ENCODE measurements around the gene FEN1. TPM values are rescaled to one million over a fixed set of nuclear protein-coding genes. Genes with fewer than 3 reads are reported as not detected.

FEN1 gene
- total RNA-seq, 2 experiments from 2014 or later: 109 to 114 TPM

- intact Hi-C loops (cut with micrococcal nuclease): no loop called here
- TF ChIP-seq CTCF (IDR thresholded peaks at IDR 0.05): no peak
- Mint-ChIP-seq H3K4me3 (no peak overlapping the region), H3K27ac (no peak overlapping the region), H3K4me1 (ENCODE audit: low read depth) (peaks cover 4% of the 10 kb centered on the region), H3K36me3 (ENCODE audit: low read depth) (no peaks in the 10 kb centered on the region), H3K27me3 (peaks cover 32% of the 10 kb centered on the region), H3K9me3 (no peaks in the 10 kb centered on the region)
- ChIA-PET POLR2A (no interaction called here), CTCF (interaction anchor here (0.7 to 1.9 kb wide), 9 partner anchors 9 to 358 kb away, joined by 3 to 10 read pairs (median 3); partner anchors contain the start of genes FEN1 and TMEM258)
- DNase-seq (no peak), ATAC-seq (no peak)
These were observed 43.0 kb upstream of the FEN1 start for GRCh38 chr11:61749591-61750217.

- peaks cover 8% of the 10 kb centered on the region for H3K4me1 Mint-ChIP-seq (ENCODE audit: low read depth)
- H3K27ac Mint-ChIP-seq: no peak overlapping the region
- no peaks in the 10 kb centered on the region for H3K9me3 Mint-ChIP-seq
- ATAC-seq (no peak), DNase-seq (no peak)
- H3K4me3 Mint-ChIP-seq: no peak overlapping the region
- intact Hi-C loops (cut with micrococcal nuclease): no loop called here
- H3K36me3 Mint-ChIP-seq (ENCODE audit: low read depth): no peaks in the 10 kb centered on the region
- no peak for TF ChIP-seq CTCF (IDR thresholded peaks at IDR 0.05)
- CTCF ChIA-PET: interaction anchor here (0.7 to 1.9 kb wide), 7 partner anchors 17 to 67 kb away, joined by 3 to 7 read pairs (median 4); no protein-coding TSS in a partner anchor
- POLR2A ChIA-PET: no interaction called here
- peaks cover 32% of the 10 kb centered on the region for H3K27me3 Mint-ChIP-seq
These were observed 42.0 kb upstream of the FEN1 start for GRCh38 chr11:61750631-61751273.

GRCh38 chr11:61751384-61751783 is 41.3 kb upstream of the FEN1 start:
- DNase-seq (no peak), ATAC-seq (no peak)
- ChIA-PET POLR2A (no interaction called here), CTCF (interaction anchor here (0.7 to 1.9 kb wide), 7 partner anchors 18 to 68 kb away, joined by 3 to 7 read pairs (median 4); no protein-coding TSS in a partner anchor)
- peaks cover 32% of the 10 kb centered on the region for H3K27me3 Mint-ChIP-seq
- intact Hi-C loops (cut with micrococcal nuclease): no loop called here
- no peaks in the 10 kb centered on the region for H3K36me3 Mint-ChIP-seq (ENCODE audit: low read depth)
- H3K4me3 Mint-ChIP-seq: no peak overlapping the region
- no peaks in the 10 kb centered on the region for H3K9me3 Mint-ChIP-seq
- no peak for TF ChIP-seq CTCF (IDR thresholded peaks at IDR 0.05)
- no peak overlapping the region for H3K27ac Mint-ChIP-seq
- peaks cover 13% of the 10 kb centered on the region for H3K4me1 Mint-ChIP-seq (ENCODE audit: low read depth)

DNA sequence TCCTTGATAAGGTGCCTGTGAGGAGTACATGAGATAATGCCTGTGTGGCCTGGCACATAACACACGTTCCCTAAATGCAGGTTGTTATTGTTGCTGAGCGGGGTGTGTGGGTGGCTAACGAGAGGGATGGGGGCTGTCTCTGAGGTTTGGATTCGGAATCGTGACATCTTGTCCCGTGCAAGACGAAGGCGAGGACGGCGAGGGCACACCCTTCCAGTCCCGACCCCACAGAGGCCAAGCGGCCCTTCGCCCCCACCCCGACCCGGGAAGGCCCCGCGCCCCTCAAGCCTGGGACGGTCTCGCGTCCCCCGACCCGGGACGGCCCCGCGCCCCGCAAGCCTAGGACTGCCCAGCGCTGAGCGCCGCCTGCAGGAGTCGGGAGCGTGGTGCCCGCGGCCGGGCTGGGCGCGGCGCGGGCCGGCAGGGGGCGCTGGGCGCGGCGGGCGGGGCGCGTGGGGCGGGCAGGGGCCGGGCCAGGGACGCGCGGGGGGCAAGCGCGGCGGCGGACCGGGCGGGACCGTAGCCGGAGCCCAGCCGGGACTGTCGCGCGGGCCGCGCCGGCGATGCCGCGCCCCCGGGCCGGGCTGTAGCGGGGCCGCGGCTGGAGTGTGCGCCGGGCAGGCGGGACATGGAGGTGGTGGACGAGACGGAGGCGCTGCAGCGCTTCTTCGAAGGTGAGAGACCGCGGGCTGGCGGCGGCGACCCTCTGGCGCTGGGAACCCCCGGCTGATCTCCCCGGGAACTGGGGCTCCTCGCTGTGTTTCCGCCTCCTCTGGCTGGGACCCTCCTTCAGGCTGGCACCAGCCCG is 40.4 kb upstream of the FEN1 start, which contains the start of gene MYRF:
Gene MYRF, plus strand, starts transcription at position 520 of the 808 bp plus-strand sequence. Its CDS starts 109 bp downstream, at position 629.
- H3K4me1 Mint-ChIP-seq (ENCODE audit: low read depth): peaks cover 21% of the 10 kb centered on the region
- ChIA-PET POLR2A (interaction anchor here (0.9 kb wide), 1 partner anchor 23 kb away, joined by 3 read pairs; no protein-coding TSS in a partner anchor), CTCF (interaction anchor here (0.9 to 1.9 kb wide), 6 partner anchors 10 to 45 kb away, joined by 3 to 7 read pairs (median 4); no protein-coding TSS in a partner anchor)
- H3K9me3 Mint-ChIP-seq: no peaks in the 10 kb centered on the region
- intact Hi-C loops (cut with micrococcal nuclease): no loop called here
- H3K36me3 Mint-ChIP-seq (ENCODE audit: low read depth): no peaks in the 10 kb centered on the region
- TF ChIP-seq CTCF (IDR thresholded peaks at IDR 0.05): peak; percentile 55
- peaks cover 32% of the 10 kb centered on the region for H3K27me3 Mint-ChIP-seq
- no peak within 1 kb of the TSS for H3K27ac Mint-ChIP-seq
- DNase-seq (peak; percentile 62), ATAC-seq (peak; percentile 72)
- peak within 1 kb of the TSS; percentile 52 for H3K4me3 Mint-ChIP-seq

Data from activated CD8-positive, alpha-beta T cell treated with anti-CD3 and anti-CD28 coated beads for 36 hours (primary cell).